NCI-H146 treated with DMSO at 0.1 percent for 48 hours (cell line): Measurements from ENCODE around the gene AGBL1.

Experiments
- DNase-seq: peaks from one replicate; lab custom pipeline; 2025; ENCODE audit not compliant: unreplicated experiment; lab: John Stamatoyannopoulos, UW

The AGBL1 gene

DNA sequence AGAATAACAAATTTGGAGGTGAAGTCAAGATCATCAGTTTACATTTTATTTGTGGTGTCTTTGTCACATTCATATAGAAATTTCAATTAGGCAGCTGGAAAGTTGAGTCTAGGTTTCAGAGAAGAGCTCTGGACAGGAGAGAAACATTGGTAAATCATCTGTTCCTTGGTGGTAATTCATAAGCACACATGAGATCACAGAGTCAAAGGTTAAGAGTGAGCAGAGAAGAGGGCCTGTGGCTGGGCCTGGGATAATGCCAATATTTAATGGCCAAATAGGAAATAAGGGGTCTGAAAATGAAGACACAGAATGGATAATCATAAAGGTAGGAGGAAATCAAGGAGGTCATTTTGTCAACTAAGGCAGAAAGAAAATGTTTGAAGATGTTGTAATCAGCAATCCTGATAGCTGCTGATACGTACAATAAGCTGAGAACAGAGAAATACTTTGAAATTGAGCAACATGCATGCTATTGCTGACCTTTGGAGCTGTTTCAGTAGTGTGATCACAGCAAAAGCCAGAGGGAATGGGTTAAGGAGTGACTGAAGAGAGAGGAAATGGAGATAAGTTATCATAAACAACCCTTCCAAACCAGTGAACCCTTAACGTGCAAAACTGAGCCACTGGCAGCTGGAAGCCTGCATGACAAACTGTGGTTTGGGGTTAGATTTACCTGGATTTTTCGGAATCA lies 692.8 kb downstream of the AGBL1 start:
- no peak for DNase-seq

DNA sequence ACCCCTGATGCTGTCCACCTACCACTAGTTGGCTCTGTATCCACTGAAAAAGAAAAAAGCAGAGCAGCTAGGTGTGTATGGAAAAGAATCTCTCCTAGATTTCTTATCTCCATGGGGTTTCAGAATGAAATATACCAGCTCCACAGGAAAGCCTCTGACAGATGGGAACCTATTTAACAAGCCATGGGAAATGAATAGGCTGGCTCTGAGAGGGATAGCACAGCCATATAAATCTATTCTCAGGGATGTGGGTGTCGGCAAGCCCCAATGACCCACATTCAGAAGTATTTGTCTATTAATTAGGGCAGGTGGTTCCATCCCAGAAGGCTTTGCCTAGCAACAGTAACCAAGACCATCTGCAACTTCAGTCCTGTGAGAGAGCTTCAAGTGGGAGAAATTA lies 694.1 kb downstream of the AGBL1 start:
- DNase-seq = peak; percentile 91

DNA sequence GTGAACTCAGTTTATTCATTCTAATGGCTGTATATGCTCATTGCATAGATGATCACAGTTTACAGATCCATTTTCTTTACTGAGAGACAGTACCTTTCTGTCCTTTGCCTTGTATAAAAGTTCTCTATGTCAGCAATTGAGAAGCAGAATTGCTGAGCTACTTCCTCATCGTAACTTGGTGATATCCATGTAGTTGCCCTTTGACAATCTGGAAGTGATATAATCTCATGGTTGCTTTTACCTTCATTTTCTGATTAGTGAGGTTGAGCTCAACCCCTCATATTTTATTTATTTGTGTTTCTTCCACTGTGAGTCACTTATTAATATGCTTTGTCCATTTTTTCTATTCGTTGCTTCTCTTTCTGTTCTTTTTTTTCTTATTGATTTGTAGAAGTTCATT lies 696.5 kb downstream of the AGBL1 start:
- no peak for DNase-seq

DNA sequence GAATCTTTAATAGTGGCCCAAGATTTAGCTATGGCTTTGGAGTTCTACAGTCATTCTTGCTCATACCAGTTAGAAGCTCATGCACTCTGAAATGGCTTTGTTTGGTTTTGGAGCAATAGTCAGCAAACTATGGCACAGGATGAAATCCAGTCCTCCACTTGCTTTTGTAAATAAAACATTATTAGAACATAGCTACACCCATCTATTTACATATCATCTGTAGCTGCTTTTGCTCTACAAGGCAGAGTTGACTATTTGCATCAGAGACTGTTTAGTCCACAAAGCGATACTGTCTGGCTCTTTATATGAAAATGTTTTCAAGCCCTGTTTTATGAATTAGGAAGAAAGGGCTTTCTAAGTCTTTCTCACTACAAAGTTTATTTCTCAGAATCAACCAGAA lies 716.9 kb downstream of the AGBL1 start:
- no peak for DNase-seq

DNA sequence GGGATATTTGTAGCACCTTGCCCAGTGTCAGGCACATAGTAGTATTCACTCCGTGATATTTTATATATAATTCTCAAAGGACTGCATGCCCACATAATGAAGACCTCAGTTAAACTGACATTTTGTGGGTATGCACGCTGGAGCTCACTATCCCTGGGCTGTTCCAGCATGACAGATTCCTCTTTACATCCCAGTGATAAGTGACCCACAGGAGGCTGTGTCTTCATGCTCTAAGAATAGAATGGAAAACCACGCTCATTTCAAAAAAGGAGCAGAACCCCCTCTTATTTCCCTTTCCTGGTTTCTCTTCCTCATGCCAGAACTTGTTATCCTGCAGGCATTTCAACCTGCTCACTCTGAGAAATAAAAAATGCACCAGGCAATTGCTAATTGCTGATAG lies 717.5 kb downstream of the AGBL1 start:
- DNase-seq = peak; percentile 24

DNA sequence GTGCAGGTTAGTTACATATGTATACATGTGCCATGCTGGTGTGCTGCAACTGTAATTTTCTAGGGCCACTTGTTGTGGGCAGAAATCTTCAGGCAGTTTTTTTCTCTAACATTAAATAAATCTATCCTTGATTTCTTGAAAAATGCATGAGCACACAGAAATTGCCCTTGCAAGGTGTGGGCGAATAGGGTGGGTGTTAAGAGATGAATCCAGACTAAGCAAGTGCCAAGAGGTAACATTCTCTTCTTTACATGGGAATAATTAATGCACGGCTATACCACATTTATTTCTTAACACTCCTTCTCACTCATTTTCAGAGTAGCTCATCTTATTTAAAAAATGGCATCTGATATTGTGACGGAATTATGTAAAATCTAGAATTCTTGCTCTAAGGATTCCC lies 719.6 kb downstream of the AGBL1 start:
- DNase-seq = no peak

DNA sequence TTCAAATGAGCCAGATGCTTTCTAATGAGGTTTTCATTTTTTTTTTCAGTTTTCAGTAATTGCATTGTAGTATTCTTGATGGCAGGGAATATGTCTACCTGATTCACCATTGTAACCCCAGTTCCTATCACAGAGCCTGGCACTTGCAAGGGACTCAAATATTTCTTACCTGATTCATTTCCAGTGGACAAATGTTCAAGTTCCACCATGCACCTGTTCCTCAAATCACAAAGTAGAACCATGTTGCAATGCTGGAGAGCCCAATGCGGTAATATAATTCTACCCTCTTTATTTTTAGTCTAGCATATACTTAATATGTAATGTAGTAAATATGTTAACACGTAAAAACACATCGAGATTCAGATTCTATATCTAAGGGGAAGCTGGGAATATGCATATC lies 722.6 kb downstream of the AGBL1 start:
- no peak for DNase-seq

DNA sequence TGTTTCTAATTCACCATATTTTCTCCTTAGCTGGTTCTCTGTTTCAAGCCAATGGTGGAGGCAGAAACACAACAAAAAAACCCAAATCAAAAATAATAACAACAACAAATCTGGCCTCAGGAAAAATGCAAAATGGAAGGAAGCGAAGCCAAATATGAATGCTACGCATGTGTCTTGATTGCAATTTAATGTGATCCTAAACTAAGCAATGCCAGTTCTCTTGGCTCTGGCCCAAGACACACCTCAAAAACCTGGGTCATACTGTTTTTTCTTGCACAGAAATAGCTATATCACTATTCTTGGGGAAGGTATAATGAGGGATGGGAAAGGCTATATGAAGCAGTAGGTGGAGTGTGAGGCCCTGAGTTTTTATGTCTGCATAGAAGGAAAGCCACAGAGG lies 724.7 kb downstream of the AGBL1 start:
- DNase-seq = no peak

DNA sequence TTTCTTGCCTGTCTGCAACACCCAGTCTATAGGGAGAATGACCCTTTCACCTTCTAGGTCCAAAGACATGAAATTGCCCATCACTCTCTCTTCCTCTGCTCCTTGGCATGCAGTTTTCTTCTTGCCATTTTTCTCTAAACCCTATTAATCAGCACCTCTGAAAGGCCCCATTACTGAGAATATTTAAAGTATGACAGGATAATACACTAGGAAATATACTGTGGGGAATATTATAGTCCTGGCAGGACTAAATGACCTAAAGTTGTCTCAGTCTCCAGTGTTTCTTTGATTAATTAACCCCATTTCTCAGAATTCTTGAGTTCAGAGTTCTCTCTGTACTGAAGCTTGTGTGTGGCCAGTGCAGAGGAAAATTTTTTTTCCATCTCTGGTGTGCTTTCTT lies 730.7 kb downstream of the AGBL1 start:
- DNase-seq = no peak

DNA sequence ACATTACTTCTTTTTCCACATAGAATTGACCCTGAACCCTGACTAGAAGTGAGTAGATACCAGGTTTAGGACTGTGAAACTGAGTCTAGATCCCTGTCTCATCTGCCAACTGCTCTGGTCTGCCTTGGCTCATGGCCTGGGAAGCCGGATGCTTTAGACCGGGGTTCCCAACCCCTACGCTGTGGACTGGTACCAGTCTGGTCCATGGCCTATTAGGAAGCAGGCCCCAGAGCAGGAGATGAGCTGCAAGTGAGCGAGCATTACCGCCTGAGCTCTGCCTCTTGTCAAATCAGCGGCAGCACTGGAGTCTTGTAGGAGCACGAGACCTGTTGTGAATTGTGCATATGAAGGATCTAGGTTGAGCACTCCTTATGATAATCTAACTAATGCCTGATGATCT lies 734.2 kb downstream of the AGBL1 start:
- no peak for DNase-seq

DNA sequence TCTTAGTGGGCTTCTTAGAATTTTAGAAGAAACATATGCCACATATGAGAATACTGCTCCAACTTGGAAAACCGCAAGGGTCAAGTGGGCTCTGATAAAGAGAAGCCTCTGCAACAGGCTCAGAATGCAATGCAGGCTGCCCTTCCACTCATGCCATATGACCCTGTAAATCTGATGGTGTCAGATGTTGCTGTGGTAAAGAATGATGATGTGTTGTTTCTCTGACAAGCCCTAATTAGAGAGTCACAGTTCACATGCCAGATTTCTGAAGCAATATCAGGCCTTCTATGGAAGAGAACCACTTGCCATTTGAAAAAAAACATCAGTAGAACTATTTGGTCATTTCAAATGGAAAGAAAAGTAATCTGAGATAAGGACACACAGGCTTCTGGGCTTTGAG lies 749.6 kb downstream of the AGBL1 start:
- no peak for DNase-seq

DNA sequence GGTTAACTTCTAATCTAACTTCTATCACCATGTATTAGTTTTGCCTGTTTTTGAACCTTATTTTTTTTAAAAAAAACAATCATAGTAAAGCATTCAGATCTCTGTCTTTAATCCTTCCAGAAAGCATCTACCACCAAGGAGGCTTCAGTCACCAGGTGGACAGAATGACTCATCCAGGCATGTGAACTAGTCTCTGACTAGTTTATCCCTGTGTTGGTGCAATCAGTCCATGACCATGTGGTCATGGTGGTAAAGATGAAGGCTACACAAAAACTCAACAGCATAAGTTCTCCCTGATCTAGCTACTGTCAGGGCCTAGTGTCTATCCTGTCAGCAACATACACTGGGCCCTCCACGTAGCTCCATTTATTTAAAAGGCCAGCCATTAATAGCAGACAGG lies 750.6 kb downstream of the AGBL1 start:
- no peak for DNase-seq

DNA sequence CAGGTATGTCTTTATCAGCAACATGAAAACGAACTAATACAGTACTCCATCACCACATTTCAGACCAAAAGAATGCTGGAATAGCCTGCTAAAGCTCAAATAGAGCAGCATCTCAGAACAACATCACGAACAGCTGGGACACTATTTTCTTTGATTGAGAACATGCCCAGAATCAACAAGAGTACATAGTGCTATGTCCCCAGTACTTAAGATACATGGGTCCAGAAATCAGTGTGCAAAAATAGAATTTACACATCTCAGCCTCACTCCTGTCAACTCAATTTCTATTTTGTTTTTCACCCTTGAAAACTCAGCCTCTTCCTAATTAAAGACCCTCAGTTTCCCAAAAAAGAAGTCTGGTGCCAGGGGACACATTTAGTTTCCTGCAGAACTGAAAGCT lies 753.9 kb downstream of the AGBL1 start:
- DNase-seq = no peak

DNA sequence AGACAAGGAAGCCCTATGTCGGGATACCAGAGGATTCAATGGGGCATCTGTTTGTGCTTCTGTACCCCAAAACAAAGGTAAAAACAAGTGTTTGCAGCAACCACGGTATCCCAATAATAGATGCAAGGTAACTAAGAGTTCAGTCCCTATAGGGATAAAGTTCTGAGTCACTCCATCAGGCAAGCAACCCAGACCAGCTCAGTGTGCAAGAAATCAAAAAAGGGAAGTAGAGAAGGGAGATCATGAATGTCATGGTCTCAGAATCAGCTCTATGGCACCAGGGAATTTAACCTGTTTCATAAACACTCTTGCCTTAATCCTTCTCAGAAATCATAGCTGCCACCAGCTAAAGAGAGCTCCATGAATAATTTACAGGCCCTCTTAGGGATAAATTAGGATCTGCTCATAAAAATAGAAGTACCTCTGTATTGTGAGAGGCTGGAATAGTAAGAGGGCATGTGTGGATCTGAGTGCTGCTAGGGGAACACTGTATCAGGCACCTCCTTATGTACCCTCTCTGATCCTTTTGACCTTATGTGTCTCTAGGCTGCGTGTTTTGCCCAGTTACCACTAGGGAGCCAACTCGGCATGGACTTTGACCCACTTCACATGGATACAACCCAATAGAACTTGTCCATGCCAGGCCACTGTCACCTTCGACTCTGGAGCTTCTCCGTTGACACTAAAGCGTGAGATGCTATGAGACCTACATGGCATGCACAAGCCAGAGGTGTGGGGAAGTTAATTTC lies 754.6 kb downstream of the AGBL1 start:
- DNase-seq = no peak

DNA sequence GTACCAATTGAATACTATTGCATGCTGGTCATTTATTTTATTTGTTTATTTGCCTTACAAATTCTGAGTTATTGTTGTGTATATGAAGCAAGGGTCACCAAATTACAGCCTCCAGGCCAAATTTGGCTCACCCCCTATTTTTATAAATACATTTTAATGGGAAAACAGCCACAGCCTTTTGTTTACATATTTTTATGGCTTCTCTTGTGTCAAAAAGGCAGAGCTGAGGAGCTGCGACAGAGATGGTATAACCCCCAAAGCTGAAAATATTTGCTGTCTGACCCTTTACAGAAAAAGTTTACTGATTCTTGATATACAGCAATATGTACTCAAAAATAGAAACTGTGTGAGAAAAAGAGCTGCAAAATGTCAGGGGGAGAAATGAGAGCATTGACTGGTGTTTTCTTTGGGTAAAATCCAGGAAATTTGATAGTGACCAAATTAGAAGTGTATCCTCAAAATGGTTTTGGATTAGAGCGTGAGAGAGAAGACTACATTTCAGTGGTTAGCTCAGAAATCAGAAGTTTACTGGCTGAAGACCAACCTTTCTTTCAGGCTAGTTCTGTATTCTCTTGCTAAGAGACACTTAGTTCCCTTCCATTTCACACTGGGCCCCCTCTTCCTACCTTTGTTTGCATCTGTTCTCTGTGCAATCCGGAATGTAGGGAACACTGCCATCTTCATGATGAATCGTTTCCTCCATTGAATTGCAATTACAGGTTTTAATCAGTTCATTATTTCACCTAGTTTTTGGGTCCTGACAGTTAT lies 757.8 kb downstream of the AGBL1 start:
- DNase-seq = no peak

DNA sequence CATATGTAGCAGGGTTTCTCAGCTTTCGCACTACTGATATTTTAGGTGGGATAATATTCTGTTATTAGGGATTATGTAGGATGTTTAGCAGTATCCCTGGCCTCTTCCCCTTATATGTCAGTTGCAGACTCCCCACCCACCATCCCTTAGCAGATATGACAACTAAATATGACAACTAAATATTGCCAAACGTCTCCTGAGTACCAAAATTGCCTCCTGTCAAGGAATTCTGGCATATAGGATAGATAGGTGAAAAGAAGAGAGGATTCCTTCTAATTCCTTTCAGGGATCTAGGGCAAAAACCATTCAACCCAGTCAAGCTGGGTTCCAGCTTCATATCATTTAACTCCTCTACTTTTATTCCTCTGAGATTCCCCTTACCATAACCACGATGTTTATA lies 759.8 kb downstream of the AGBL1 start:
- DNase-seq = no peak

DNA sequence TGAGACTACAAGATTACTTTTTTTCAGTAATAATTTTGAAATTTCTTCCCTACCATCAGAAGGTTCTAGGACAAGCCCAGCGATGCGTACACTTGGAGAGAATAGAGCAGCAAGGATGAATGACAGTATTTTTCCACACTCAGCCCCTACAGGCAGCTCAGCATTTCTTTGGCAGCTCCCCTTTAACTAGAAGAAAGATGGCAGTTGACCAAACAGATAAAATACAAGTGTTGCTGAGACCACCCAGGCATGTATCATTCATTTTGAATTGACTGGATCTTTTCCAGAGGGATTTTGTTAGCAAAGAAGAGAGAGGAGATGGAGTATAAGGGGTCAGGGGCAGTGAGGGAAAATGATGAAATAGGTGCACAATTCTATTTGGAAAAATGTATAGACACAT lies 761.3 kb downstream of the AGBL1 start:
- DNase-seq = no peak

DNA sequence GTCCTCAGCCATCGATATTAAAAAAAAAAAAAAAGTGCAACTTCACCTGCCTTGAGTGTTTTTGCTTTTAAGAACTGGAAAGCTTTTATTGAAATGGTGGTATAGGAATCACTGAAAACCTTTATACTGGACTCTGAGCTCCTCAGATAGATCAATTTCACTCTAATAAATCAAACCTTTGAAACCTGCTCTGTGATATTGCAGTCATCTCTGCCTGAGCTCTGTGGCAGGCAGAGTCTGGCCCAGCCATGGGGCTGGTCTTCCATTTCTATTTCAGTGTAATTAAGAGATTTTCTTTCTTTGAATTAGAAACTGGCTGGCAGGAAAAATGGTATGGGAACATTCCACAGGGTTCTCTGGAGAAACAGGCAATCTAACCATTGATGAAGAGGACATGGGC lies 762.5 kb downstream of the AGBL1 start:
- DNase-seq = no peak

DNA sequence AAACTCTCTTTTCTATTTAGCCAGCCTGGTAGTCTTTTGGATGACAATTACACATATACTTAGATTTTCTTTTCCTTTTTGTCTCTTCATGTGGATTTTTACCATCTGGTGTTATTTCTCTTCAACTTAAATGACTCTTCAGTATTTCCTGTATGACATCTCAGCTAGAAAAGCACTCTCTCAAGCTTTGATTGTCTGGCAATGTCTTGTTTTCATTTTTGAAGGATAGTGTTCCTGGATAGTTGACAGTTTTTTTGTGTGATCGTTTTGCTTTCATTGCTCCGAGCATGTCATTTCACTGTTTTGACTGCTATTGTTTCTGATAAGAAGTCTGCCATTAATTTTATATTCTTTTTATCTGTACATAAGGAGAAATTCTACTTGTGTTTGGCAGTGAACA lies 766.4 kb downstream of the AGBL1 start:
- DNase-seq = no peak

DNA sequence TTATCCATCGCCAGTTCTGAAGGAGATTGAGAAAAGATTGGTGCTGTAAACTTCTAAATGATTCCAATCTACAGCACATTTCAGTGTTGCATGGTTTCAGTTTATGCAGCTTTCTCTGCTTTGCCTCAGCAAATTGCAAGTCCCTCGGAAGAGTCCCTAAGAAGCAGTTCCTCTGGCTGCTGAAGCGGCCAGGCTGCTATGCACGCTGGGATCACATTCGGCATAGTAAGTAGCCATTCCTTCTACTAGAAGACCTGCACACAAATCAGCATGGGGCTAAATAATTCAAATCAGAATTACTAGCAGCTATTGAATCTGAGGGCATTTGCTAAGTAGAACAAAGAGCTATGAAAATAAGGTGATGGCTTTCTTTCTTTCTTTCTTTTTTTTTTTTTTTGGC lies 769.5 kb downstream of the AGBL1 start:
- no peak for DNase-seq

DNA sequence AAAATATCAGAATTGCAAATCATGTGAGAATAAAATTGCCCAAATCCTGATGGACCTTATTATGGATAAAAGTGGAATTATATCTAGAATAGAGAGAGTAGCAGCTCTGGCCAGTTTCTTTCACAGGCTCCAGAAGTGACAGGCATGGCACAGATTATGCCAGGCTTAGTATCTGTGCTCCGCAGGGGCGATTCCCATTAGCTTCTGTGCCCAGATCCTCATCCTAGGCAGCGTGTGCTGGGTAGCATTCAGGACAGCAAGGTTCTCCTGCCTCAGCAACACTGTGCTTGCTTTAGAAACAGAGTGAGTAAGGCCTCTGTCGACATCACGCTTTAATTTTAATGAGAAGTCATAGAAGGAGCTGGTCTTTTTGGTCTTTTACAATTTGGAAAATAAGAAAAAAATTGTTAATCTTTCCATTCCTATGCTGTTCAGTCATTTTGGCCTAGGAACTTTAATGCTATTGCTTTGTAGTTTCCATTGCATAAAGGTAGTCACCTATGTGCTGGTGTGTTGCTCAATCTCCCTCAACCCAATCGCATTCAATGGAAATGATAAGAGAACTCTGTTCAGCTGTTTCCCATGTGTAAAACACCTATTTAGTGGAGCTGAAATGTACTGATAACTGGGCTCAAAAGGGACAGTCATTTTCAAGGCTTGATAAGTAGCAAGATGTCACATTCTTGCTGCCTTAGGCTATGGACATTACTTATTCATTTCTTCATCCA lies 770.1 kb downstream of the AGBL1 start:
- DNase-seq = no peak

DNA sequence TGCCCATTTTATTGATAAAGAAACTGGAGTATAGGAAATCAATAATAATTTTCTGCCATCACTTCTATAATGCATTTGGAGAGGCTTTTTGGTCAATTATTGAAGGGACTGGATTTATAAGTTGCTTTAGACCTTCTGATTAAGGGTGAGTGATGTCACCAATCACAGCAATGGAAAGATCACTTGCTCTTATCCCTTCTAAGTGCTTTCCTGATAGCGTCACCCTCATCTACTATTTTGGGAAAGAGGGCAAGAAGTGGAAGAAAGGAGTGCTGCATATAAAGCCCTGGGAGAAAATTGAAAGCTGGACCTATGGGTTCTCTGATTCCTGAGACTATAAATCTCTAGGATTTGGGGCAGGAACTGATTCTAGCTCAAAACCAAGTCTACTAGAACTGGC lies 771.3 kb downstream of the AGBL1 start:
- DNase-seq = no peak
